Diencephalon (tissue), 1 donor: Measurements from ENCODE around the gene UFC1. TPM values are rescaled to one million over a fixed set of nuclear protein-coding genes. Genes with fewer than 3 reads are reported as not detected.

Experiments
- small RNA-seq: library from RNA; depleted of rRNA; stranded (forward); fragments of <200 nt; gene quantifications from one replicate; pipeline ENCODE3, GENCODE V24; 2014
- total RNA-seq: library from RNA; depleted of rRNA; stranded (reverse); fragments of >200 nt; gene quantifications from one replicate; pipeline ENCODE4 v1.2.3, GENCODE V29; 2014

UFC1 gene
- 137 TPM for total RNA-seq

DNA sequence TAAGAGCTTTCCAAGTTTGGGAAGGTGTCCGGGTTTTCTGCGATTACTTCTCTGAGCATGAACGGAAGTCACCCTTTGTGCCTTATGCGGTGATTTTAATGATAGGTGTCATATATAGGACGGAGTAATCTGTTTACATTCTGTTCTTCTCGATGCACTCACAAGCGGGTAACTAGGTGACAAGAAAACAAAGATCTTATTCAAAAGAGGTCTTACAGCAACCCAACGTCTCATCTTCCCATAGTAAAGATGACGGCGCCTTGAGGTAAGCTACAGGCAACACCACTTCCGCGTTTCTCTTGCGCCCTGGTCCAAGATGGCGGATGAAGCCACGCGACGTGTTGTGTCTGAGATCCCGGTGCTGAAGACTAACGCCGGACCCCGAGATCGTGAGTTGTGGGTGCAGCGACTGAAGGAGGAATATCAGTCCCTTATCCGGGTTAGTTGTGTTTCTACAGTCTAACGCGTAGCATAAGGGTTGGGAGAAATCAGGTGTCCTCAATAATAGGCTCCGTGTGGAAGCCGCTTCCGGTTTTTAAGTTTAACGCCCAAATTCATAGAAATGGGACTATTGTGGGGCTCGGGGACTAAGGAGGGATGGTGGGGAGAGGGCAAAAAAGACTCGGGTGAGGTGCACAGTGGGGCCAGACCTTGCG is at the start of gene UFC1:
UFC1 (plus strand) TSS at position 297 of the 656 bp plus-strand sequence; CDS start at position 317, 20 bp downstream.

GRCh38 chr1:161117759-161118581 is 35.8 kb upstream of the UFC1 start, which contains the start of the genes NIT1 and PFDN2:
Gene NIT1 (plus strand): TSS chr1:161118105. CDS start chr1:161118177, 72 bp downstream.
Gene PFDN2 (minus strand): TSS chr1:161118037. CDS start chr1:161118026, 11 bp downstream.

DNA sequence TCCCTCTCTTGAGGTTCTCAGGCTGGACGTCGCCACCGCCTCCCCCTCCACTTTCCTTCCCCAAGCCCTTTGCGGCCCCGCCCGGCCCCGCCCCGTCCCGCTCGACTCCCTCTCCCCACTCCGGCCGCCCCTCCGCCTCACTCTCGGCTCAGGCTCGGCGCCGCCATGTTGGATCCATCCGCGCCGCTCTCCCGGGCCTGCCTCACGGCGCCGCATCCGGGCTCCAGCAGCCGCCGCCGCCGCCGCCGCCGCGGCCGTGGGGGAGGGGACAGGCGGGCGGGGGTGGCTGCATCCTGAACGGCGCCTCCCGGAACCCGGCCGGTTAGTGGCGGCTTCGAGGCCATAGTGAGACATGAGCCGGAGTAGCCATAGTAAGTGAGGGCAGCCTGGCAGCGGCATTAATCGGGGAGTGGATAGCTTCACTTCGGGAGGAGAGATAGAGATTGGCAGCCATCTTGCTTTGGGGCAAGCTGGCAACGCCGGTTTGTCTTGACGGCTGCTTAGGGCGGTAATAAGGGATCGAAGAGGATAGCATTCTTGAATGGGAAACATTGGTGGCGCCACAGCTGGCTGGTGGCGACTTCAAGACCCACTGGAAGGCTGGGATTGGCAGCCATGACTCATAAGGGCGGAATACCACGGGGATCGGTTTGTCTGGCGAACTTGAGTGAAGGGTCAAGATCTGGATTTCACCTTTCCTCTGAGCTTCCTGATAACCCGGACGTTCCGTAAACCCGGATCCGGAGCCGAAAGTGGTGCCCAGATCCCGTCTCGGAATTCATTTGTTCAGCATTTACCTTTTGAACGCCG is 21.2 kb upstream of the UFC1 start, which contains the start of gene DEDD:
DEDD (minus strand) TSS at position 258 of the 810 bp plus-strand sequence. CDS start 8,205 bp downstream, outside the sequence.

DNA sequence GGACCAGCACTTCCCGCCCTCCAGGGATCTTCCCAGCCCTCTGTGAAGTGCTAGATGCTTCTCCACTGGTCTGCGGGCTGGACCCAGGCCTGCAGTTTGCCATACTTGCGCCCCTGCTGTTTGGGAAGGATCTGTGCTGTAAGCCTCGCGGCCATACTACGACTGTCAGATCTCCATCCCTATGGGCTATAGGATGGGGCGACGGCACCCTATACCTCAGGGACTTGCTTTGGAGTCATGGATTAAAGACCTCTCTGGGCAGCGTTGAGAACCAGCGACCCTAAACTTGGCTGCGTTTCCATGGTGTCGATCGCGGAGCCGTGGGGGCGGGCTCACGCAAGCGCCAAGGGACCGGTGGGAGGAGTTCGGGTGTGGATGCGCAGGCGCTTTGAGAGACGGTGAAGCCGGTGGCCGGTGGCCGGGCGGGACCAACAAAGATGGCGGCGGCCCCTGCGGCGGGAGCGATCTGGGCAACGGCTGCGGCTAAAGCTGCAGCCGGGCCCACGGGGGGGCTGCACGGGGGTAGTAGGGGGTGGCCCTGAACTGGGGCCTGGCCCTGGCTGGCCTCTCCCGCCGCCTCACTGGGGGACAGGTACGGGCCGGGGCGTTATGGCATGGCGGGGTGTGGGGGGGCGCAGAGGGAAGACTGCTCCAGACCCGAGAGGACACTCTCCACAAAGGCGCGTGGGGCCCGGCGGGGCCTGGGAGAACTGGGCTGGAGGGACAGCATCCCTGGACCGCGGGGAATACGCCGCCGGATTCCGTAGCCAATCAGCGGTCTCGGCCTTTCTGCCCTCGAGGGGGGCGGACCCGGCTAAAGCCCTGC is 5.5 kb downstream of the UFC1 start, which contains the start of gene USP21:
USP21 (plus strand) TSS at position 414 of the 826 bp plus-strand sequence. CDS start 1,141 bp downstream, outside the sequence.

DNA sequence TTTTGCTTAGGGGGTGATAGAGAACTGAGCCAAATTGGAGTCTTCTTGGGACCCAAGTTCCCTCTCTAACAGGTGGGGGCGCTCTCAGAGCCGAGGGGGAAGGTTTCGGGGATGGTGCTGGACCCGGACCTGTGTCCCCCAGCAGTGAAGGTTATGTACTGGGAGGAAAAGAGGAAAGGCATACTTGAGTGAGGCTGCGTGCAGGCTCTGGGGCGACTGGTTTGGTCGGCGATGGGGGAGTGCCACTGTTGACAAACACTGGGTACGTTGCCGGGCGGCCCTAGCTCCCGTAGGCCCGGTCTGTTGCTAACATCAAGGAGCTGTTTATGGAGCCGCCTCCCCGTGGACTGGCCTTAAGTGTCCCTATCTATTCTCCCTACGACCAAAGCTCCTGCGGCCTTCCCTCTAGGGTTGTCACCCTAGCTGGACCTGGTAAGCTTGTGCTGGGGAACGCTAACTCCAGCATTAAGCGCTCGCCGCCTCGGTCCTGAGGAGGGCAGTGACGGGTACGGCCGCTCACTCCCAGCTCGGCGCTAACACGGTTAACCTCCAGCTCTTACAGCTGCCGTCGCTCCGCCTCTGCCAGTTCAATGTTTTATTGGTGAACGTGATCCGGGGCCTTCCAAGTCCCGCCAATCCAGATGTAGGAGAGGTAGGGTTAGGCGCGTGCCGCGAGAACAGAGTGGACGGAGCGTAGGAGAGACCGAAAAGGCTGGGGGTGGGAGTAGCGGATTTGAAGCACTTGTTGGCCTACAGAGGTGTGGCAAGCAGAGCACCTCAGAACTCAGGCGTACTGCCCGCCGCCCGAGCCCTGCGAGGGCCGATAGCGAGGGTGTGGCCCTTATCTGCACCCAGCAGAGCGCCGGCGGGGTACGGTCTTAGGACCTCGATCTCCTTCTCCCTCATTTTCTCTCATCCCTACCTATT is 12.2 kb downstream of the UFC1 start, which contains the start of gene PPOX:
PPOX (plus strand) TSS at position 685 of the 927 bp plus-strand sequence. CDS start 422 bp downstream, outside the sequence.

GRCh38 chr1:161177112-161177935 is 23.5 kb downstream of the UFC1 start, which contains the start of gene B4GALT3:
Gene B4GALT3 (minus strand): TSS chr1:161177507. CDS start chr1:161176060, 1,447 bp downstream.

GRCh38 chr1:161198897-161199431 is 45.2 kb downstream of the UFC1 start, which contains the start of gene ADAMTS4:
Gene ADAMTS4 (minus strand): TSS chr1:161199054. CDS start chr1:161198627, 427 bp downstream.

GRCh38 chr1:161201836-161202712 is 48.3 kb downstream of the UFC1 start, which contains the start of gene NDUFS2:
Gene NDUFS2 (plus strand): TSS chr1:161202367. CDS start chr1:161202386, 19 bp downstream.

Small RNA genes within 50 kb of the gene (small RNA-seq; reads per million reads assigned to genes)
- gene RF01225: not detected

Other genes with a start within 250 kb of the UFC1 start
- not detected for gene ITLN2, start 199.2 kb upstream of the UFC1 start, total RNA-seq
- gene F11R, start 132.8 kb upstream of the UFC1 start, total RNA-seq: 11.5 TPM
- 52.1 TPM for gene TSTD1, start 115.0 kb upstream of the UFC1 start, total RNA-seq
- gene USF1, start 108.0 kb upstream of the UFC1 start, total RNA-seq: 93.4 TPM
- gene ARHGAP30, start 84.1 kb upstream of the UFC1 start, total RNA-seq: 1.6 TPM
- not detected for gene NECTIN4, start 64.4 kb upstream of the UFC1 start, total RNA-seq
- 15.5 TPM for gene KLHDC9, start 55.6 kb upstream of the UFC1 start, total RNA-seq
- 64.4 TPM for gene PFDN2, start 35.9 kb upstream of the UFC1 start, total RNA-seq
- 19.1 TPM for gene NIT1, start 35.9 kb upstream of the UFC1 start, total RNA-seq
- gene DEDD, start 21.3 kb upstream of the UFC1 start, total RNA-seq: 24.7 TPM
- 14.5 TPM for gene USP21, start 5.5 kb downstream of the UFC1 start, total RNA-seq
- gene PPOX, start 12.4 kb downstream of the UFC1 start, total RNA-seq: 31.4 TPM
- 19.8 TPM for gene B4GALT3, start 23.5 kb downstream of the UFC1 start, total RNA-seq
- gene ADAMTS4, start 45.1 kb downstream of the UFC1 start, total RNA-seq: 1.2 TPM
- gene NDUFS2, start 48.4 kb downstream of the UFC1 start, total RNA-seq: 143 TPM
- gene FCER1G, start 61.3 kb downstream of the UFC1 start, total RNA-seq: 5.3 TPM
- gene APOA2, start 69.7 kb downstream of the UFC1 start, total RNA-seq: not detected
- gene TOMM40L, start 72.1 kb downstream of the UFC1 start, total RNA-seq: 23.5 TPM
- gene NR1I3, start 84.2 kb downstream of the UFC1 start, total RNA-seq: not detected
- gene PCP4L1, start 104.8 kb downstream of the UFC1 start, total RNA-seq: 27.9 TPM
- gene MPZ, start 156.0 kb downstream of the UFC1 start, total RNA-seq: 1.2 TPM
- gene SDHC, start 160.4 kb downstream of the UFC1 start, total RNA-seq: 21.0 TPM
- 6.5 TPM for gene CFAP126, start 213.9 kb downstream of the UFC1 start, total RNA-seq